H4 (cell line): ENCODE data around the gene NME3. TPM values are rescaled to one million over a fixed set of nuclear protein-coding genes. Genes with fewer than 3 reads are reported as not detected.

ENCODE experiments used
- DNase-seq: peaks from one replicate; pipeline ENCODE4 v3.0.0-alpha.2; 2015; ENCODE audit warnings: low spot score
- total RNA-seq: library from RNA; depleted of rRNA; stranded (reverse); fragments of >200 nt; shearing (Covaris generic); gene quantifications from 2 replicates; pipeline ENCODE4 v1.2.3, GENCODE V29; 2014

The NME3 gene
- total RNA-seq, 1 experiment from 2014 or later = 0.50 TPM

- no peak for DNase-seq
These were observed 22.4 kb upstream of the NME3 start, which contains the start of gene IGFALS for GRCh38 chr16:1793578-1794220. Gene IGFALS, minus strand, starts transcription at chr16:1793705. Its CDS starts 53 bp downstream, at chr16:1793652.

DNA sequence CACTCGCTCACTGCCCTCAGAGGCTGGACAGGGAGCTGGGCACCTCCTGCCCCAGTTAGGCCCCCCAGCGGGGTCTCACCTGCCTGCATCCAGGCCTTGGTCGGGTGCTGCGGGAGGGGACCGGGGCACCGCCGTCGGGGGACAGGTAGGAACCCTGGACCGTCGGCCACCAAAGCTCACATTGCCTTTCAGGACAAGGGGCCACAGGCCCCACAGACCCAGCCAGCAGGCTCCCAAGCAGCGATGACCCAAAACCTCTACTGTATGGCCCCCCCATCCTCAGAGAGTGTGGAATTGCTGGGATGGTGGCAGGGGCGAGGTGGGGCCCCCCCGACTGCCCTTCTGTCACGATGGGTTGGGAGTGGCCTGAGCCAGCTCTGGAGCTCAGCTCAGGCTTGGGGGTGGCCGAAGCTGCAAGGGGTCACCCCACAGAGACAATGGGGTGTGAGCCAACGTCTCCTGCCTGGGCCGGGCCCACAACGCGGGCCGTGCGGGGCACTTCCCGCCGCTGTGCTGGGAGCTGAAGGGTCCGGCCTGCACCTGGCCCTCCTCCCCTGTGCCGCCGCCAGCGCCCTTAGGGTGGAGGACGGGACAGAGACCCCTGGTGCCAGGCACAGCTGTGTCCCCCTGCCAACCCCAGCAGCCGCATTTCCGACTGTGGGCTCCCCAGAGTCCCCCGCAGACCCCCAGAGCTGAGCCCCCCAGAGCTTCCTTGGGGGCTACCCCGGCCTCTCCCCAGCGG is 21.7 kb upstream of the NME3 start:
- no peak for DNase-seq

DNA sequence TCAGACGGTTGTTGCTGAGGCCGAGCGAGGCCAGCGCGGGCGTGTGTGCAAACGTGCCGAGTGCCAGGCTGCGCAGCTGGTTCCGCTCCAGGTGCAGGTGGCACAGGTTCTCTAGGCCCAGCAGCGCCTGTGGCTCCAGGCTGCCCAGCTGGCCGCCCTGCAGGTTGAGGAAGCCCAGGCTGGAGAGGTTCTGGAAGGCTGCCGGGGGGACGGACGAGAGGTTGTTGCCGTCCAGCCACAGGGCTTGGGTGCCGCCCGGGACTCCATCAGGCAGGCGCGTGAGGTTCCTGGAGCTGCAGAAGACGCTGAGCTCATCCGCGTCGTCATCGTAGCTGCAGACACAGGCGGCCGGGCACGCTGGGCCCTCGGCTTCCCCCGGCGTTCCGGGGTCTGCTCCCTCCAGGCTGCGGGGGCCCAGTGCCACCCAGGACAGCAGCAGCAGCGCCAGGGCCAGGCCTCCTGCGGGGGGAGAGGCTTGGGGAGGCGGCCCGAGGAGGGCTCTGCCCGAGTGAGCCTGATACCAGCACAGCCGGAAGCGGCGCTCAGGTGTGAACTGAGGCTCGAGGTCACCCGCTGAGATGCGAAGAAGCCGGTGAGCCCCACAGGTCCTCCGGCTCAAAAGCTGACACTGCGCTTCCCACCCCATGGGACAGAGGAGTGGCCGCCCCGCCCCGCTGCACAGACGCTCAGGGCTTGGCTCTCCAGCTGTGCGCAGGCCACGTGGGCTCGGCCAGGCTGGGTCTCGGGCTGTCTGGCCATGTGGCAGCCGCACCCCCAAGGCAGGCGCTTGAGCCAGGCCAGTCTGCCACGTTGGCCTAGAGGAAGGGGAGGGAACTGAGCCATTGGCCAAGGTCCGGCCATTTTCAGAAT is 20.8 kb upstream of the NME3 start:
- DNase-seq = no peak

- no peak for DNase-seq
These were observed 20.1 kb upstream of the NME3 start for GRCh38 chr16:1791256-1791942.

DNA sequence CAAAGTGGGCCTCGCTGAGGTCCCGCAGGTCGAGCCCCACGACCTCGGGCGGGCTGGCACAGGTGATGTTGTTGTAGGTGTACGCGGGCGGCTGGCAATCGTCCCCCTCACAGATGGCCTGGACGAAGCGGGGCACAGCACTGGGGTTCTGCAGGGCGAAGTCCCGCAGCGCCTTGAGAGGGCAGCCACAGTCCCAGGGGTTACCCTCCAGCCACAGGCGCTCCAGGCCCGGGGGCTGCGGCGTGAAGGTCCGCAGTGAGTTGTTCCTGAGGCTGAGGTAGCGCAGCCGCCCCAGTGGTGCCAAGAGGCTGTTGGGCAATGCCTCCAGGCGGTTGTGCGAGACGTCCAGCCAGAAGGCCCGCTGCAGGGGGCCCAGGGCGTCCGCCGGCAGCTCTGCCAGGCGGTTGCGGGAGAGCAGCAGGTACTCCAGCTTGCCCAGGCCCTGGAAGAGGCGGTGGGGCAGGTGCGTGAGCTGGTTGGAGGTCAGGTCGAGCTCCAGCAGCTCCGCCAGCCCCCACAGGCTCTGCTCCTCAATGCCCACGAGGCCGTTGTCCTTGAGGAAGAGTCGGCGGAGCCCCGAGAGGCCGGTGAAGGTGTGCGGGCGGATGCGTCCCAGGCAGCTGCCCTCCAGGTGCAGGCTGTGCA is 19.4 kb upstream of the NME3 start:
- no peak for DNase-seq

- no peak for DNase-seq
These were observed 18.9 kb upstream of the NME3 start for GRCh38 chr16:1790261-1790610.

- DNase-seq = no peak
These were observed 18.3 kb upstream of the NME3 start for GRCh38 chr16:1789643-1790045.

DNA sequence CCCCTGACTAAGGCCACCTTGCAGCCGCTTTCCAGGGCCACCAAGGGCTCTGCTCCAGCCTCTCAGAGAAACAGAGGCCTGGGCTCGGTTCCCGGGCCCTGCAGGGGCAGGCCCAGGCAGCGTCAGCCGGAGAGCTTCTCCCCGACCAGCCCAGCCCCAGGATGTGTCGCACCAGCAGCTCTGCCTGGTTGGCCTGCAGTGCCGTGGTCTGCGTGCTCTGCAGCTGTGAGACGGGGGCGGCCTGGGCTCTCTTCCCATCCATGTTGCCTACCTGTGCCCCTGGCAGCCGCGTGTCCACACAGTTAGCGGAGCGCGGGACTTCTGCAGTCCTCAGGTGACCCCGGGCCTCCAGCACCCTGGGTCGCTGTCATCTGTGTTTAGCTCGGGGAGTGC is 17.4 kb upstream of the NME3 start:
- DNase-seq = no peak

- no peak for DNase-seq
These were observed 16.9 kb upstream of the NME3 start for GRCh38 chr16:1788095-1788707.

- no peak for DNase-seq
These were observed 16.2 kb upstream of the NME3 start for GRCh38 chr16:1787322-1788094.

- no peak for DNase-seq
These were observed 15.6 kb upstream of the NME3 start for GRCh38 chr16:1787056-1787321.

DNA sequence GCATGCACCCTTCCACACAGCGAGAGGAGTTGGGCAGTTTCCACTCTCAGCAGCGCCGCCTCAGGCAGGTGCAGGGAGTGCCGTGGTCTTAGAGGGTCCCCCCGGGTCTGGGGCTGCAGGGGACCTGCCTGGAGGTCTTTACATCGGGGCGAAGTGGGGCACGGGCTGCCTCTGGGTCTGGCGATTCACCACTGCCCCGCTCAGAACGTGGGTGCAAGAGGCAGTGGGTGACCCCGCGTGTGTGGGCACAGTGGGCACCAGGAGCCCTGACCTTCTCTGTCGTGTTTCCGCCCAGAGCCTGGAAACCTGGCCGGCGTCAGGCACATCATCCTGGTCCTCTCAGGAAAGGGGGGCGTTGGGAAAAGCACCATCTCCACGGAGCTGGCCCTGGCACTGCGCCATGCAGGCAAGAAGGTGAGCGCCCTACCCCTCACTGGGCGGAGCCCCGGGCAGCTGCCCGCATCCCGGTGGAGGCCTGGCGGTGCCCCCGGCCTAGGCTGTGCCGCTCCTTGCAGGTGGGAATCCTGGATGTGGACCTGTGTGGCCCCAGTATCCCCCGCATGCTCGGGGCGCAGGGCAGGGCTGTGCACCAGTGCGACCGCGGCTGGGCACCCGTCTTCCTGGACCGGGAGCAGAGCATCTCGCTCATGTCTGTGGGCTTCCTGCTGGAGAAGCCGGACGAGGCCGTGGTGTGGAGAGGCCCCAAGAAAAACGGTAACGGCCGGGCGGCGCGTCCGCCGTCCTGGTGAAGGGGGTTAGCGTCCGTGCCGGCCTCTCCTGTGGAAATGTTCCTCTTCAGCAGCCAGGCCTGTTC is 15.1 kb upstream of the NME3 start:
- no peak for DNase-seq

GRCh38 chr16:1785846-1786170 is 14.5 kb upstream of the NME3 start:
- no peak for DNase-seq

DNA sequence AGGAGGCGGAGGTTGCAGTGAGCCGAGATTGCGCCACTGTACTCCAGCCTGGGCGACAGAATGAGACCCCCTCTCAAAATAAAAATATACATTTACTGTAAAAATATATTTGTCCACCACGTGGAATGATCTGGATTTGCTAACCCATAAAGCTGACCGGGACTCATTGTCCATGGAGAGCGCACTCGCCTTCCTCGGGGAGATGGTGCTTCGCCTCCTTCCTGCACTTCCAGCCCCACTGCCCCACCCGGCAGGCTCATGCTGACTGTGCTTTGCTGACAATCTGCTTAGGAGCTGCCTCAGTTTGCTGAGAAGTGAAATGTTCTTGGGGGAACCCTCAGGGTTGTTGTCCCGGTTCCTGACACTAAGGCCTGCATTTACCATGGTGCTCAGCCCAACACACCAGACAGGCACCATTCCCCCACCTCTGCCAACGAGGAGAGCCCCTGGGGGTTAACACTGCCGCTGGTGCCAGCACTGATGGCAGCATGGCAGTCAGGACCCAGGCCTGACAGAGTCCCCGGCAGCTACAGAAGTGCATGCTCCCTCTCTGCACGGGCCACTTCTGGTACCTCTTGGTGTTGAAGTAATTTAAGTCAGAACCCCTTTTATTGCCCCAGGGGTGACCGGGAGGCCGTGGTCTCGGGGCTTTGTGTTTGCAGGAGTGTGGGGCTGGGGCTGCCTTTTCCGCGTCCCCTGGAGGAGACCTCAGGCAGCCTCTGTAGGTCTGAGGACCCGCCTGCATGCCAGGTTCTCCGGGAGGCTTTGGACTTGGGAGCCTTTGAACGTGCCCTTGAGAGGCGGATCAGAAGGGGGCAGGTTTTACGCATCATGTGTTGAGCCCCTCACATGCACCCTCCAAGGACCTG is 13.9 kb upstream of the NME3 start:
- DNase-seq = no peak

DNA sequence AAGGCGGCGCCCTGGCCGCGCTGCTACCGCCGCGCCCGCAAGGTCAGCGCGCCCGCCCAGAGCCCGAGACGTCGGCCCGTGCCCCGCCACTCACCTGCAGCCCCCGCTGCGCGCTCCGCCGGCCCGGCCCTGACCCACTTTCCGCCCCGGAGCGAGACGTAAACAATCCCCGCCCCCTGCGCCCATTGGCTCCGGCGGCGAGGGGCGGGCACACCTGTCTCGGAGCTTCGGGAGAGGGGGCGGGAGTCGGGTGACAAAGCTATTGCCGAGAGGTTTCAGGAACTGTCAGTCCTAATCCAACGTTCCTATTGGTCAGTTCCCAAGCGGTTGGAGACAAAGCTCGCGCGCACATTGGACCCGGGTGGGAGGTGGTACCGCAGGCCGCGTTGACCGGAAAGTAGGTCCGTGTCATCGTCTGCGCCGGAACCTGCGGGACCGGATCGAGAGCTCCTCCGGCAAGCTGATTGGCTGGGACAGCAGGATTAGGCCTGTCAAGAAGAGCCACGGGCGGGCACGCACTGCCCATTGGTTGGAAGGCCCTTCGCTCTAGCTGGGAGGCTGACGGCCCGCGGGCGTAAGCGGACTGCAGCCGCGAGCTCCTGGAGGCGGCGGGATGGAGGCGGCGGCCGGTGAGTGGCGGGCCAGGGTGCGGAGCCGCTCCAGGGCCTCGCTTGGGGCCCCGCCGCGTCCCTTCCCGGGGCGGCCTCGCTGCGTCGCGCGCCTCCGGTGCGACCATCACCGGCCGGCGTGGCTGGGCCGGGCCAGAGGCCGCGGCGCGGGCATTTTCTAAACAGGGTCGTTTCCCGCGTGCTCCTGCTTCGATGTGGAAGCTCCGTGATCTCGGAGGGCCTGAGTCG is 11.3 kb upstream of the NME3 start, which contains the start of the genes NUBP2 and SPSB3:
TSS of gene NUBP2 (plus strand) at position 553 of the 857 bp plus-strand sequence. CDS start at position 614, 61 bp downstream.
TSS of gene SPSB3 (minus strand) at position 164 of the 857 bp plus-strand sequence. CDS start 1,088 bp downstream, outside the sequence.
- peak; percentile 100 for DNase-seq

- no peak for DNase-seq
These were observed 10.5 kb upstream of the NME3 start for GRCh38 chr16:1781758-1782407.

- DNase-seq = no peak
These were observed 9.9 kb upstream of the NME3 start for GRCh38 chr16:1781254-1781653.
